Measurements from ENCODE around the gene EML6. TPM values are rescaled to one million over a fixed set of nuclear protein-coding genes. Genes with fewer than 3 reads are reported as not detected.
A peak's percentile ranks its signal among the peaks of the same experiment; 100 is the strongest.

Gene EML6
- total and polyA plus RNA-seq, 2 of the 8 experiments (the other 6 are each of a cell fraction or from before 2014, with no cell fraction given) = 1.2 to 1.6 TPM

DNA sequence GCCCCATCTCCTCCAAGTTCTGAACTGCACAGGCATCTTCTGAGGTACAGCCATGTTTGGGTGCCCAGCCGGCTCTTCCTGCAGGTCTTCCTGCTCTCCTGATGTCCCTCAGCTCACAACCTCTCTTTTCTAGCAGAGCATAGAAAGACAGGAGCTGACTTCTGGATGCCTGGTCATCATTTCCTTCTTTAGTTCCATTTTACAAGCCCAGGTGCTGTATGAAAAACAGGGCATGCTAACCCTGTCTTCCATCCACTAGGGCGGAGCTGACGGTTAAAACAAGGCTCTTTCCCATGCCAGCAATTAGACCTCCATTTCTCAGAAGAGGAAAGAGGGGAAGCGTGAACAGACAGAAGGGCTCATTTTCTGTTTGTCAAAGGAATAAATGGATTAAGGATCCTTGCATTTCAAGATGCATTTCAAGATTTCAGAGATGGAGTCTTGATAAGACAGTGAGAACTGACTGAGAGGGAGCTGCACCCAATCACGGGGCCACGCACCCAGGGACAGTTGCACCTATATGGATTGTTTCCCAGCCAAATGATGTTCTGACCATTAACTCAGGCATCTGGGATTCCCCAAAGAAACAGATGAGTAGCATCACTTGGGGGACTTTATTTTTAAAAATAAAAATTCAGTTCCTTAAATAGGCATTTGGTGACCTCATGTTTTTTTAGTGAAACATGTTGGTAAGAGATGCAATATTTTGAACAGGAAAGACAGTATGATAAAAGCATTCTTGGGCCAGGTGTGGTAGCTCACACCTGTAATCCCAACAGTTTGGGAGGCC lies 45.8 kb upstream of the EML6 start:
- H3K36me3 ChIP-seq (ENCODE audit: control insufficient read depth in 2 of 4, insufficient read depth in 4 of 4, low read length in 3 of 4) = no peaks in the 10 kb centered on the region
- no peaks in the 10 kb centered on the region for H3K79me2 ChIP-seq (ENCODE audit: control insufficient read depth in 1 of 2, insufficient read depth in 2 of 2, low read length in 2 of 2)
- H3K9ac ChIP-seq (replicated peaks in 1 of 4; ENCODE audit: extremely low read depth in 1 of 4, low read depth in 3 of 4, low read length in 3 of 4) = no peak overlapping the region
- H3K23me2 ChIP-seq (ENCODE audit: low read depth, low read length) = no peaks in the 10 kb centered on the region
- H4K5ac ChIP-seq (ENCODE audit: insufficient read length, low read depth, low read length) = no peak overlapping the region
- no peak overlapping the region for H2AK5ac ChIP-seq (ENCODE audit: low read depth, low read length)
- H3K27me3 ChIP-seq (replicated peaks in 1 of 4; ENCODE audit: control insufficient read depth in 3 of 4, extremely low read depth in 1 of 4, insufficient read depth in 3 of 4, low read length in 3 of 4) = no peaks in the 10 kb centered on the region
- H3K27ac ChIP-seq (ENCODE audit: low read depth, low read length) = no peak overlapping the region
- H2BK5ac ChIP-seq (ENCODE audit: low read depth, low read length) = no peak overlapping the region
- no peaks in the 10 kb centered on the region for H3K79me1 ChIP-seq (ENCODE audit: low read depth, low read length)
- POLR2A ChIA-PET (ENCODE audit: partially characterized antibody) = interaction anchor here (0.7 to 1.7 kb wide), 2 partner anchors 13 to 32 kb away, joined by 4 read pairs; no protein-coding TSS in a partner anchor
- no peaks in the 10 kb centered on the region for H4K20me1 ChIP-seq (replicated peaks in 1 of 2; ENCODE audit: control insufficient read depth in 1 of 2, insufficient read depth in 2 of 2, low read length in 2 of 2)
- no peak overlapping the region for H2BK20ac ChIP-seq (ENCODE audit: low read length)
- no peaks in the 10 kb centered on the region for H3K9me3 ChIP-seq (ENCODE audit: insufficient read depth in 2 of 2, low read depth in 1 of 2, low read length in 1 of 2)
- H4K91ac ChIP-seq (replicated peaks; ENCODE audit: insufficient read length, low read length) = peak overlapping the region; percentile 56
- CTCF ChIA-PET (ENCODE audit: partially characterized antibody) = interaction anchor here (0.6 to 11.9 kb wide), 11 partner anchors 14 to 498 kb away, joined by 3 to 138 read pairs (median 4); no protein-coding TSS in a partner anchor
- H3K4me3 ChIP-seq (ENCODE audit: extremely low read depth in 1 of 4, insufficient read depth in 2 of 4, low read depth in 3 of 4, low read length in 4 of 4) = no peak overlapping the region
- H3K4me1 ChIP-seq (replicated peaks in 1 of 4; ENCODE audit: control insufficient read depth in 3 of 4, insufficient read depth in 4 of 4, low read length in 3 of 4) = peaks cover 0 to 3% (median 0%) of the 10 kb centered on the region in 4 experiments; a peak in 3 of 7 replicates
- no peak overlapping the region for H3K4me2 ChIP-seq (ENCODE audit: insufficient read depth in 1 of 2, low read depth in 2 of 2, low read length in 2 of 2)
- H3K14ac ChIP-seq (ENCODE audit: insufficient read length) = no peak overlapping the region
- H3K18ac ChIP-seq (ENCODE audit: extremely low read depth, low read length) = no peak overlapping the region
- 93% methylated on average over 6 of the region's 6 CpGs; no CpG with 5 or more reads in 1 of the 2 experiments for WGBS, 2 experiments (ENCODE audit: extremely low coverage in 1 of 2, insufficient coverage in 1 of 2, insufficient read length in 1 of 2, insufficient replicate concordance in 2 of 2, low coverage in 1 of 2, low lambda C conversion rate in 2 of 2, missing lambda C conversion rate in 1 of 2)
- H2BK120ac ChIP-seq (replicated peaks; ENCODE audit: low read depth, low read length) = no peak overlapping the region
- H2BK12ac ChIP-seq (ENCODE audit: low read depth, low read length) = no peak overlapping the region
- H2BK15ac ChIP-seq (ENCODE audit: low read length) = no peak overlapping the region
- FAIRE-seq (no peak), DNase-seq (ENCODE audit: low read depth in 1 of 2, low spot score in 2 of 2) (peak in 1 of 2 experiments; percentile 23)
- no peak overlapping the region for H3K23ac ChIP-seq (ENCODE audit: insufficient read length)
- no peak overlapping the region for H3K56ac ChIP-seq (replicated peaks; ENCODE audit: insufficient read length, low read depth, low read length)
- peak in 1 of 2 experiments; percentile 19; a peak in 2 of 4 replicates for TF ChIP-seq RAD21 (IDR thresholded peaks at IDR 0.05 in 1 of 2, conservative IDR thresholded peaks at IDR 0.05 in 1 of 2; ENCODE audit: low read depth in 2 of 2, low read length in 2 of 2)
- TF ChIP-seq SUZ12 (IDR thresholded peaks at IDR 0.05; ENCODE audit: low read length) = no peak
- no peak for TF ChIP-seq TBP (IDR thresholded peaks at IDR 0.05; ENCODE audit: low read depth, low read length)
- TF ChIP-seq, protein P1, sequence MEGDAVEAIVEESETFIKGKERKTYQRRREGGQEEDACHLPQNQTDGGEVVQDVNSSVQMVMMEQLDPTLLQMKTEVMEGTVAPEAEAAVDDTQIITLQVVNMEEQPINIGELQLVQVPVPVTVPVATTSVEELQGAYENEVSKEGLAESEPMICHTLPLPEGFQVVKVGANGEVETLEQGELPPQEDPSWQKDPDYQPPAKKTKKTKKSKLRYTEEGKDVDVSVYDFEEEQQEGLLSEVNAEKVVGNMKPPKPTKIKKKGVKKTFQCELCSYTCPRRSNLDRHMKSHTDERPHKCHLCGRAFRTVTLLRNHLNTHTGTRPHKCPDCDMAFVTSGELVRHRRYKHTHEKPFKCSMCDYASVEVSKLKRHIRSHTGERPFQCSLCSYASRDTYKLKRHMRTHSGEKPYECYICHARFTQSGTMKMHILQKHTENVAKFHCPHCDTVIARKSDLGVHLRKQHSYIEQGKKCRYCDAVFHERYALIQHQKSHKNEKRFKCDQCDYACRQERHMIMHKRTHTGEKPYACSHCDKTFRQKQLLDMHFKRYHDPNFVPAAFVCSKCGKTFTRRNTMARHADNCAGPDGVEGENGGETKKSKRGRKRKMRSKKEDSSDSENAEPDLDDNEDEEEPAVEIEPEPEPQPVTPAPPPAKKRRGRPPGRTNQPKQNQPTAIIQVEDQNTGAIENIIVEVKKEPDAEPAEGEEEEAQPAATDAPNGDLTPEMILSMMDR (IDR thresholded peaks at IDR 0.05; ENCODE audit: control extremely low read depth in 1 of 3, insufficient read depth in 1 of 3, low read depth in 1 of 3, low read length in 3 of 3) = peak in 1 of 3 experiments; percentile 18; a peak in 1 of 4 replicates
- H2AFZ ChIP-seq (ENCODE audit: low read length) = no peak overlapping the region
- no peak overlapping the region for H4K8ac ChIP-seq (ENCODE audit: extremely low read depth, insufficient read depth, low read length)
- no peak overlapping the region for H3K4ac ChIP-seq (replicated peaks; ENCODE audit: insufficient read length, low read depth, low read length)
